ENCODE results near the gene SLC26A4.
"Not testable (repeated sequence)": the region's sequence is repeated elsewhere in the genome, so short reads cannot be mapped to it uniquely, and the experiment has no call there.

SLC26A4 gene

DNA sequence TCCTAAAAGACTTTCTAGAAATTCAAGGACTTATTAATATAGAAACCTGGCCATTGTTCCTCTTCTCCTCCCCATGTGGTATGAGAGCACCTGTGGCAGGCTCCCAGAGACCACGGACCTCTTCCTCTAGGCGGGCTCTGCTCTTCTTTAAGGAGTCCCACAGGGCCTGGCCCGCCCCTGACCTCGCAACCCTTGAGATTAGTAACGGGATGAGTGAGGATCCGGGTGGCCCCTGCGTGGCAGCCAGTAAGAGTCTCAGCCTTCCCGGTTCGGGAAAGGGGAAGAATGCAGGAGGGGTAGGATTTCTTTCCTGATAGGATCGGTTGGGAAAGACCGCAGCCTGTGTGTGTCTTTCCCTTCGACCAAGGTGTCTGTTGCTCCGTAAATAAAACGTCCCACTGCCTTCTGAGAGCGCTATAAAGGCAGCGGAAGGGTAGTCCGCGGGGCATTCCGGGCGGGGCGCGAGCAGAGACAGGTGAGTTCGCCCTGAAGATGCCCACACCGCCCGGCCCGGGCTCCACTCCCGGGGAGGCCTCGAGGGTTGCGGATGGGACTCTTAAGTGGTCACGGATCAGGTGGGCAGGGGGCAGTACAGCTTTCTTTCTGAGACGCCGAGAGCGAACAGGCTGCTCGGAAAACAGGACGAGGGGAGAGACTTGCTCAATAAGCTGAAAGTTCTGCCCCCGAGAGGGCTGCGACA is at the start of gene SLC26A4:
Gene SLC26A4, plus strand, starts transcription at position 448 of the 700 bp plus-strand sequence. CDS start 814 bp downstream, outside the sequence.
- no peak for DNase-seq

DNA sequence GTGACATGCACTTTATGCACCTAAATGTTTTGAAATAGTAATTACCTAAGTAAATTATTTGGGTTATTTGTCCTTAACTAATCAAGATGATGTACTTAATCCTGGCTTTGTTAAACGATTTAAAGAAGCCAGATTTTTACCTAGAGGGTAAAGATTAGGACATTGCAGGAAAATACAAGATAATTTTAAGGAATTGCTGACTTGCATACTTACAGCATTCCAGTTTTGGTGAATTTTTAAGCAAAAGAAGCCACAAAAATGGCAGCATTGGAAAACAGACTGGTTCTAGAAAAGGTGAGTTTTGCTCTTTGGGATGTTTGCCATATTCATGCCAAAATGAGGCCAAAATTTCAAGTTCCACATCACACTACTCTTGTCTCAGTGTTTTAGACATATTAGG is 47.2 kb upstream of the SLC26A4 start:
- DNase-seq: no peak

DNA sequence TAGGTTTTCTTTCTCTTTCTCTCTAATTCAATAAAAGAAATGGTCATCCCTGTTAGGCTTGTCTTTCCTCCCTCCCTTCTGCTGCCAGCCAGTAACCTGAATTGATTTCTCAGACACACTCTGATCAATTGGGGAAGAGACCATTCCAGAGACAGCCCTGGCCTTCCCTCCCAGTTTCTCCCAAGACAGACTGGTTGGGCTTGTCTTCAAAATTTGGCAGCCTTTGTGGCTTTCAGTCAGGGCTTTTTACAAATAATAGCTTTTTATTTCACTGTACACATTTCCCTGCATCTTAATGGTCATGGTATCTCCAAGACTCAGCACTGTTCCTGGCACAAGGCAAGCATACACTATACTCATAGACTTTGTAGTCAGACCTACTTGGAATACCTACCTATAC is 46.7 kb upstream of the SLC26A4 start:
- no peak for DNase-seq

DNA sequence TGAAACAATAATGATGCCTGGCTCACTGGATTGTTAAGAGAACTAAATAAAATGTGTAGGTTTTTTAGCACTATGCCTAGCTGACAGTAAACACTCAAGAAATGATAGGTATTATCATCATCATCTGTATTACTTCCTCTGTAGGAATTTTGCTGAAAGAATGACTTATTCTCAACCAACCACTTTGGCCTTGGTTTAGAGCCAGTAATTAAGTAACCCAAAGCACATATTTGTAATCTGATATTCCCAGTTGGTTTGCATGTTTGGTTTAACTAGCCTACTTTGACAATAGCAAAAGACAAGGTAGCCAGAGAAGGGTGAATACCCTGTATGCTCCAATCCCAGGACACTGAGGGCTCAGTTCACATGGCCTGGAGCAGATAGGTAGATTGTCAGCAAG is 46.2 kb upstream of the SLC26A4 start:
- no peak for DNase-seq

DNA sequence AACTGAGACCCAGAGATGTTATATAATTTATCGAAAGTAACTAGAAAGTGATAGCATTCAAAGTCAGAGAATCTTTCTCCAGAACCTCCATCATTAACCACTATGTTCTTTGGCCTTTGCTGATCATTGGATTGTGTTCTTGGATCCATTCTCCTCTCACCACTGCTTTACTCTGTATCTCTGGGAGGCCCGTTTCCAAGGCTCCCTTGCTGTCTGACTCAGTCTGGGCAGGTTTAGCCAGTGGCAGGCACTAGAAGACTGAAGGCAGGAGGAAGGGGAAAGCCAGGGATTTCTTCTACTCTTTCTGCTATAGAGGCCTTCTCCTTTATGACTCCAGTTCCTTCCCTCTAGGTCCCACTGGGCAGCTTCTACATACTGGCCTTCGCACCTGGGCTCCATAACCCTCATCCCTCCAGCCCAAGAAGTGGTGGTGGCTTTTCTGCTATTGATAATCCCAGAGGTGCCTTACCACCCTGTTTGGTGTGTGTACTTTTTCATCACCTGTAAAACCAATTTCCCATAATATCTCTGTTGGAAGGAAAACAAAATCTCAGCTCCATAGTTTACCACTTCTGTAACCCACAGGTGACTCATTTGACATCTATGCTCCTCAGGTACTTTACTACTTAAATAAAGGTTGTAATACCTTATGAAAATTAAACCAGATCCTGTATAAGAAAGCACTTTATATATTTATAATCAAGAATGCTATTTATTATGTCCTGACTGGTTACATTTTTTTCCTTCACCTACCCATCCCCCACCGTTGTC is 44.5 kb upstream of the SLC26A4 start:
- DNase-seq: no peak

DNA sequence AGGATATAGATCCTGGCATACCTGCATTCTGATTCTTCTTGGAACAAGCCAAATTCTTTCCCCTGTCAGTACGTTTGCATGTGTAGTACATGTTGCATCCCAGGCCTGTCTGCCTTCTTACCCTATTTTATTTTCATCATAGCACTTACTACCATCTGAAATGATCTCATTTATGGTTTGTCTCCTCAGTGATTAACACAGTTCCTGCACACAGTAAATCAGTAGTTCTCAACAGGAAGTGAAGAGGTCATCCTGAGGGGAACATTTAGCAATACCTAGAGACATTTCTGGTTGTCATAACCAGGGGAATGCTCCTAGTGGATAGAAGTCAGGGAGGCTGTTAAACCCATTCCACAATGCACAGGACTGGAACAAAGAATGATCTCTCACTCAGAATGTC is 38.2 kb upstream of the SLC26A4 start:
- DNase-seq: no peak

DNA sequence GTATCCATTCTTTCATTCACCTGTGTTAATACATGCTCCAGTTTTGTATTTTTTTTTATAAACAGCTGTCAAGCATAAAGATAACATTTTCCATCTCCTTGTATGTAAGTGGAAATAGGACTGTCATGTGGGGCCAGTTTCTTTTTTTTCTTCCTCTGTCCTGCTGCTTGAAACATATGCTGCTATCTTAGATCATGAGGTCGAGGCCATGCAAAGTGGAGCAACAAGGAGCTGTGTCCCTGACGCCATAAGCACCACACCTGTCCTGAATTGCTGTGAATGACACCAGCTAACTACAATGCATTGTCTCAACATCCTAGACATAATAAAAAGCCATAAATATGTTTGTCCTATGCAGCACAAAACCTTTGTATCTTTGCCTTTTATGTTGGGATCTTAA is 37.7 kb upstream of the SLC26A4 start:
- DNase-seq: no peak

DNA sequence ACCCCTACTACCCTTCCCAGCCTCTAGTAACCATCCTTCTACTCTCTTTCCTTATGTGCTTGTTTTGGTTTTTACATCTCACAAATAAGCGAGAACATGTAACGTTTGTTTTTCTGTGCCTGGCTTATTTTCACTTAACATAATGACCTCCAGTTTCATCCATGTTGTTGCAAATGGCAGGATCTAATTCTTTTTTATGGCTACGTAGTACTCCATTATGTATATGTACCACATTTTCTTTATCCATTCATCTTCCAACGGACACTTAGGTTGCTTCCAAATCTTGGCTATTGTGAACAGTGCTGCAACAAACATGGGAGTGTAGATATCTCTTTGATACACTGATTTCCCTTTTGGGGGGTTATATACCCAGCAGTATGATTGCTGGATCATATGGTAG is 33.6 kb upstream of the SLC26A4 start:
- no peak for DNase-seq

DNA sequence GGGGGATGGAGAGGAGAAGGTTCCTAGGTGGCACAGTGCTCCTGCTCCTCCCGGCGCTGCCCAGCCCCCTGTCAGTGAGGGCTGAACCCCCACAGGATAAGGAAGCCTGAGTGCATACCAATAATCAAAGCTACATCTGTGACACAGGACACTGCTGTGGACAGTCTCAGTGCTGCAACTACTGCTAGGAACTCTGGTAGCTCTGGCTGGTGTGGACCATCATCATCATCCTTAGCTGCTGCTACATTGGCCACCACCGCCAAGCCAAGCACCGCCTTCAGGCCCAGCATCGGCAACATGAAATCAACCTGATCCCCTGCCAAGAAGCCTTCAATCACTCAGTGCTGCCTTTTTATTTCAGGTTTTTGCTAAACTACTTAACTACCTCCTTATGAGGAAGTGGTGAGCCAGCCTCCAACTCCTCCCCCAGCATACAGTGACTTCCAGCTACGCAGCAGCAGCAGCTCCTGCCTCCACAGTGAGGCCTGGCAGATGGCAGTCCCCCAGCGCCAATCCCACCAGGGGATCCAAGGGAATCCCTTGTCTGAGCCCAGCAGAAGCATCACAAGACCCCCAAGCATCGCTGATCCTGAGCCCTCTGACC is 32.1 kb upstream of the SLC26A4 start:
- DNase-seq: no peak

DNA sequence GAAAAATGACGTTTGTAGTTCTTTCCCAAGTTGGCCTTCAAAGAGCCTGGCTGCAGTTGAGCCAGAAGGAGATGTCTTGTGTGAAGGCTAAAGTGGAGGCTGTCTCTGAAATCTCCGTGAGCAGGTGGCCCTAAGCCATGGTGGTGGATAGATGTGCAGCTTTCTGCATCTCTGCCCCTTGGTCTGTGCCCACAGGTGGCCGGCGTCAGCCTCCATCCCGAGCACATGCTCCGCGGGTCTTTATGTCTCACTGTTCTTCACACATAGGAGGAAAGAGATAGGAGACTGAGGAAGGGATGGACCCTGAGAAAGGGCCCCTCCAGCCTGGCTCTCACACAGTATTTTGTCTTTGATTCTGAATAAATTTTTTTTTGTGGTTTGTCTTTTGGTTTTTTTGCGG is 30.3 kb upstream of the SLC26A4 start:
- DNase-seq: no peak

DNA sequence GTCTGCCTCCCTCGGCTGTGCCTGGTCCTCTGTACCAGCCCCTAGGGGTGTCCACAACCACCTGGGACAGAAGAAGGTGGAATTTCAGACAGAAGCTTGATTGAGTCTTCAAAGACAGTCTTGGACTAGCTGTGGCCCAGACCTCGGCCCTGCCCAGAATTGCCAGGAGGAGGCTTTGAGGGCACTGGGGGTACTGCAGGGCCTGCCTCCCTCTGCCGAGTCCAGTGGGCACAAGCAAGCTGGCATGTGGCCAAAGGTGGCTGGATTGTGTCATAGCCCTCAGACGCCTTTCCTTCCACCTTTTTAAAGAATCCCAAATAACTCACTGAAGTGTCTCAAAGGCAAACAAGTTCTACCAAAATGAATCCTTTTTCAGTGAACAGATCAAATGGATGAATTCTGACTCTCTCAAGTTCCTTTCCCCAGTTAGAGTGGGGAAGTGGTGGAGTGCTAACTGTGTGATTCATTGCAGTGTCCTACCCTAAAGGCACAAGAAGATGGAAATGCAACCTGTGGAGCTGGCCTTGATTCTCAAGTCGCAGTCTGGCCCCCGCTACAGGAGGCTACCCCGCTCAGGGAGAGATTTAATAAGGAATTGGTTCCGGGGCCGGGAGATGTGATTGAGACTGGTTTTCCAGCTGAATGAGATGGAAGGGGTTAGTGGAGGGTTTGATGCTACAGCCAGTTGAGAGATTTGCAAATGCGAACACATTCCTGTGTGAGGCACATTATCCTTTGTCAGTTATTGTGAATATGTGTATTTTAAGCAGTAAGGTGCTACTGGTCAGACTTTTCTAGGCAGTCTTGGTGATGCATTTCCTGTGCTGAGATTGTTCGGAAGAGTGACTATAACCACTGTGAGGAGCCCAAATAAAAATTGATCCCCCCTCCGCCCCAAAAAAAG is 28.8 kb upstream of the SLC26A4 start:
- no peak for DNase-seq

DNA sequence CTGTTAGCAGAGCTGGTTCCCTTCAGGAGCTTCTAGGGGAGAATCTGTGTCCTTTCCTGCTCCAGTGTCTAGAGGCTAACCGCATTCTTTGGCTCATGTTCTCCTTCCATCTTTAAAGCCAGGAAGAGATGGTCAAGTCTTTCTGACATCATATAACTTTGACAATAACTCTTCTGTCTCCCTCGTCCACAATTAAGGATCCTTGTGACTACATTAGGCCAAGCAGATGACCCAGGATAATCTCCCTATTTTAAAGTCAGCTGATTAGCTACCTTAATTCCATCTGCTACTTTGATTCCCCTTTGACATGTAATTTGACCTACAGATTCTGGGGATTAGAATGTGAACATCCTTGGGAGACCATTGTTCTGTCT is 28.1 kb upstream of the SLC26A4 start:
- no peak for DNase-seq

DNA sequence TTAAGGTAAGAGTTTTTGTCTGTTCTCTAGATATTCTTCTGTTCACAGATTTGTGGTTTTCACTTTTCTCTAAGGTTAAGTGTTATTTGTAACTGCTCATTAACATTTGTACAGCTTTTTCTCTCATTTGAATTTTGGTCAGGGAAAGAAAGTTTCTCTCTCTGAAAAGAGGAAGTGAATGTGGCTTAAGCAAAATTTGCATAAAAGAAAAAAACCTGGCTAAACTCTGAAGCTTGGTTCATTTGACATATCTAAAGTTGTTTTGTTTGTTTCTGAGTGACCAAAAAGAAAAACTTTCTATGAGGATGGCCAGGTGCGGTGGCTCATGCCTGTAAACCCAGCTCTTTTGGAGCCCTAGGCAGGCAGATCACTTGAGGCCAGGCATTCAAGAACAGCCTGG is 22.0 kb upstream of the SLC26A4 start:
- DNase-seq: no peak

DNA sequence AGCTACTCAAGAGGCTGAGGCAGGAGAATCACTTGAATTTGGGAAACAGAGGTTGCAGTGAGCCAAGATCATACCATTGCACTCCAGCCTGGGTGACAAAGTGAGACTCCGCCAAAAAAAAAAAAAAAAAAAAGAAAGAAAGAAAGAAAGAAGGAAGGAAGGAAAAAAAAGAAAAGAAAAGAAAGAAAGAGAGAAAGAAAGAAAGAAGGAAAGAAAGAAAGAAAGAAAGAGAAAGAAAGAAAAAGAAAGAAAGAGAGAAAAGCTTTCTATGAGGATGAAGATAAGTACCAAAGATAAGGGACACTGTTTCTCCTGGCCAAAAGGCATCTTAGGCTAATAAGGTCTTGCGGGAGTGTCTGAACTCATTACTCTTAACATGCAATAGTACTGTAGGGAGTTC is 21.6 kb upstream of the SLC26A4 start:
- not testable (repeated sequence) for DNase-seq

DNA sequence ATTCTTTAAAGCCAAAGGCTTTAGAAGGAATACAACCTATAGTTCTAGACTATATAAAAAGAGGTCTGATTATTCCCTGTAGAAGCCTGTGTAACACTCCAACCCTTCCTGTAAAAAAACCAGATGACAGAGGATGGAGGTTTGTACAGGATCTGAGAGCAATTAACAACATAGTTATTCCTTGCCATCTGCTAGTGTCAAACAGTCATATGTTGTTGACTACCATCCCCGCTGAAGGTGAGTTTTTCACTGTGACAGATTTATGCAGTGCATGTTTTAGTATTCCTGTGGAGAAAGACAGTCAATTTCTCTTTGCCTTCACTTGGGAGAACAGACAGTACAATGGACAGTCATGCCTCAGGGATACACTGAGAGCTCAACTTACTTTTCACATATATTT is 19.0 kb upstream of the SLC26A4 start:
- no peak for DNase-seq

DNA sequence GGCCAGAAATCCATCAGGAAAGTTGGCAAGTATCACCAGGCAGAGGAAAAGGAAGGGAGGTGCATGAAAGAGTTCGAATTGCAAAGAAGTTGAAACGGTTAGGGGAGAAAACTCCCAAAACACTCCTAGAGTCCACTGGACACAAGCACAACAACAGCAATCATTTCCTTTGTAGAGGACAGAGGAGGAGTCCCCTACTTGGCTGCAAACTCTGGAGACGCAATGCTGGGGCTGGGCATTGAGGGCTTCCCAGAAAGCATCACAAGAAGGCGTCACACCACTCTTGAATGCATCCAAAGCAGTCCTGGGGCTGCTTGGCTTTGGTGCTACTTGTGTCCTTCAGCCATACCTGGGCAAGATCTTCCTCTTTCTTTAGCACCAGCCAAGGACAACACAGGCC is 18.1 kb upstream of the SLC26A4 start:
- no peak for DNase-seq

DNA sequence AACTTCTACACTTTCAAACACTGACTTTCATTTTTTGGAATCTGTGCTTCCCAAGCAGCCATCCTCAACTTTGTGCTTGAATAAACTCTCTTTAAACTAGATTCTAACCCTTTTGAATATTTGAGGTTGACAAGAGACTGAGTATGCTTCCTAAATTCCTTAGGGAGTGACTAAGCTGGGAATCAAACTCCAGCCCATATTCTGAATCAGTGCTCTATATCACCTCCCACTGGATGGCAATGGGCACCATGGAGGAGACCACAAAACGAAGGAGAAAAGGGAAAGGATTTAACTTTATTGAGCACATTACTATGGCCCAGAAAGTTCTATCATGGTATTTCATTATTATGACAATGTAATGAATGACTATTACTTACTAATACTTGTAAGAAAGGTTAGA is 17.2 kb upstream of the SLC26A4 start:
- DNase-seq: no peak

DNA sequence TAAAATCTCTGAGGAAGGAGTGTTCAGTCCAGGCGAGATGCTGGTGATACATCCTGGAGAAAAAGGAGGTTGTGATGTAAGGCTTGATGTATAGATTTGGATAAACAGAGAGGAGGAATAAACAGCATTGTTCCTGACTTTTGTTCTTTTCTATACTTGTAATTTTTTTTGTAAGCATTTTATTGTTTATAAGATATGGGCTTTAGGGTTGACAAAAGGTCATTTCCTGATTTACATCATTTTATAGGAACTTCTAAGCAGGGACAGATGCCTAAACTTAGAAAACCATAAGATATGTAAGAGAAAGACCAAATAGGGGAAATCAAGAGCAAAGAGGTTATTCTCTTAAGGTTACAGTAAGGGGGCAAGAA is 16.7 kb upstream of the SLC26A4 start:
- DNase-seq: no peak

DNA sequence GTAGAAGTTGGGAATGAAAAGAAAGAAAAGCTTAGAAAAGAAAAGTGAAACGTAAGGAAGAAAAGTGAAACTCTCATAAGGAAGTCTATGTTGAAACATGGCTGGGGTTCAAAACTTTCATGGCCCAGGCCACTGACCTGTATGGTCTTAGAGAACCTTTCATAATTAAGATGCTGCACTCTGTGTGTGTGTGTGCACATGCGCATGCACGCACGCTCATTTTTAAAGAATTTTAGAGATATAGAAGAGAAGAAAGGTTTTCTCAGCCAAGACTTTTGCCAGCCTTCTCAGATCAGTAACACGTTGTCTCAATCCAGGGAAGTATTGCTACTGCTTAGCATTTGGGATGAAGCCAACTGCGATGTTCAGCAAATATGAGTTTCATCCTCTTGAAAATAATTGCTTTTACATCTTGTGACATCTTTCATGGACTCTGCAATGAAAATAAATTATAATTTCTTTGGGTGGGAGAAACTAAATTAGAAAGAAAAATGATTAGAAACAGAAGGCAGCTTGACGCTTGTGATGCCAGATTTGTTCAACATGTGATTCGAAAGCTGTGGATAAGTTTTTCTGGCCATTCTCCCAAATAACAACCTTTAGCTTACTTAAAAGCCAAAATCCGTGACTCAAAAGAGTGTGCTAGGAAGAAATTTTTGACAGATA is 16.2 kb upstream of the SLC26A4 start:
- DNase-seq: no peak

DNA sequence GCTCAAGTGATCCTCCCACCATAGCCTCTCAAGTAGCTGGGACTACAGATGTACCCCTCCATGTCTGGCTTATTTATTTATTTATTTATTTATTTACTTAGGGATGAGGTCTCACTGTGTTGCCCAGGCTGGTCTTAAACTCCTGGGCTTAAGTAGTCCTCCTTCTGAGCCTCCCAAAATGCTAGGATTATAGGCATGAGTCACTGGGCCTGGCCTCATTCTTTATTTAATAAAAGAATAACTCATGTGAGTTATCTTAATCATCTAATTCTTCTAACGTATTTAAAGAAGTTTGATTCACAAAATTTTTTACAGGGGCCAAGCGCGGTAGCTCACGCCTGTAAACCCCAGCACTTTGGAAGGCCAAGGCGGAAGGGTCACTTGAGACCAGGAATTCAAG is 8.0 kb upstream of the SLC26A4 start:
- no peak for DNase-seq

DNA sequence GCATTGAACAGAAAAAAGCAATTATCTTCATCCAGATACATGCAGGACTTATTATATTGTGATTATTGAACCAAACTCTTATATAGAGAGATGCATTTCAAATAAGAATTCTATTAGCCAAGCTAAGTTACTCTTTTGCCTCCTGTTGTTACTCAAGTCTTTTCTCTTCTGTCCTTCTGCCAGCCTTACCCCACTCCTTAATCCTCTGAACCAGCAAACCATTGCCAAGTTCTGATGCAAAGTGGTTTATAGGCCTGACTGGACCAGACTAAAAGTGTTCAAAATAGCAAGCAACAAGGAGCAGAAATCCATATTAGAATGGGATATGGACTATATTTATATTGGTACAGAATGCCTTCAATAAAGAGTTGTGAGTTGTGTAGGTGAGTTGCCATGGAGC is 2.2 kb upstream of the SLC26A4 start:
- DNase-seq: no peak

DNA sequence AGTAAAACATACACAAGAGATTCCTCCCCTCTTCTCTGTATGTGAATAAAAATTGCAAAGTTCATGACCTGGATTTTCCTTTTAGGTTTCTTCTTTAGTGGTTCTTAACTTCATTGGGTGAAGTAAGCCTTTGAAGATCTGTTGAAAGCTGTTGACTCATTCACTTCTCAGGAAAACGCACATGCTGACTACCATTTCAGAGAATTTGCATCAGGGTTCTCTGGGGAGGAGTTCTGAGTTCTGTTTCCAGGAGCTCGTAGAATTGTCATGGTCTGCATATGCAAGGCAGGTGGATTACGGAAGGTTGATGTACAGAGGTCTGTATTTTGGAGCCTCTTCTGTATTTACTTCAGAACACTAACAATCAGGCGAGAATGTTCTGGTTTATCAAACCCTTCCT is 962 bp upstream of the SLC26A4 start:
- no peak for DNase-seq
